Neural progenitor cell (in vitro differentiated cells): Measurements from ENCODE around the gene PEPD.

ENCODE experiments used
- EZH2 ChIP-seq: fragments of 200-600 bp; sonication (generic); IDR thresholded peaks from 2 replicates; pipeline ENCODE4 v1.6.1; 2017; ENCODE audit warnings: antibody characterized with exemption, mild to moderate bottlenecking, moderate library complexity
- TF ChIP-seq, protein P1 (sequence below): fragments of 200-600 bp; sonication (generic); IDR thresholded peaks from 2 replicates; pipeline ENCODE4 v1.5.1; 2017; ENCODE audit warnings: antibody characterized with exemption, mild to moderate bottlenecking

DNA sequence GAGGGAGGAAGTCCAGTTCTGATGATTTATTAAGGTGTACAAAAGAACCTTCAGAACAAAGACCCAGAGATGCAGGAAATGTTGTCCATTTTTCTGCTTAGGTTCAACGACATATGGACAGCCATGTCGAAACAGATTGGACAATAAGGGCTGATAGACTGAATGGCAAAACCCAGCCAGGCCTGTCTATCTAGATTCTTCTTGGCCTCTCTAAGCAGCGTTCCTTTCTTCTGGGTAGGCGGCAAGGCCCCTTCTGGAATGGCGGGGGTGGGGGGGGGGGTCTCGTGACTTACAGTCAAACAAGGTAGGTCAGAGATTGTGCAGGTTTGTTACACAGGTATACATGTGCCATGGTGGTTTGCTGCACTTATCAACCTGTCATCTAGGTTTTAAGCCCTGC, 39.7 kb upstream of the PEPD start:
- TF ChIP-seq, protein P1, sequence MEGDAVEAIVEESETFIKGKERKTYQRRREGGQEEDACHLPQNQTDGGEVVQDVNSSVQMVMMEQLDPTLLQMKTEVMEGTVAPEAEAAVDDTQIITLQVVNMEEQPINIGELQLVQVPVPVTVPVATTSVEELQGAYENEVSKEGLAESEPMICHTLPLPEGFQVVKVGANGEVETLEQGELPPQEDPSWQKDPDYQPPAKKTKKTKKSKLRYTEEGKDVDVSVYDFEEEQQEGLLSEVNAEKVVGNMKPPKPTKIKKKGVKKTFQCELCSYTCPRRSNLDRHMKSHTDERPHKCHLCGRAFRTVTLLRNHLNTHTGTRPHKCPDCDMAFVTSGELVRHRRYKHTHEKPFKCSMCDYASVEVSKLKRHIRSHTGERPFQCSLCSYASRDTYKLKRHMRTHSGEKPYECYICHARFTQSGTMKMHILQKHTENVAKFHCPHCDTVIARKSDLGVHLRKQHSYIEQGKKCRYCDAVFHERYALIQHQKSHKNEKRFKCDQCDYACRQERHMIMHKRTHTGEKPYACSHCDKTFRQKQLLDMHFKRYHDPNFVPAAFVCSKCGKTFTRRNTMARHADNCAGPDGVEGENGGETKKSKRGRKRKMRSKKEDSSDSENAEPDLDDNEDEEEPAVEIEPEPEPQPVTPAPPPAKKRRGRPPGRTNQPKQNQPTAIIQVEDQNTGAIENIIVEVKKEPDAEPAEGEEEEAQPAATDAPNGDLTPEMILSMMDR, result no peak
- TF ChIP-seq EZH2, result no peak
